H1 (cell line): ENCODE data around the gene PALM. TPM values are rescaled to one million over a fixed set of nuclear protein-coding genes. Genes with fewer than 3 reads are reported as not detected.

Experiments
- CEBPB ChIP-seq: IDR thresholded peaks from 2 replicates; pipeline ENCODE4 v1.6.1; 2012; ENCODE audit warnings: low read depth, low read length
- CTCF ChIP-seq, 3 experiments: IDR thresholded peaks; 1 replicate in 2 of 3; 2 replicates in 1 of 3; pipeline versions ENCODE4 v1.5.1 to v1.6.1; 2011; ENCODE audit warnings: low read length in 3 of 3, mild to moderate bottlenecking in 3 of 3, inconsistent platforms in 2 of 3, low read depth in 1 of 3, moderate library complexity in 1 of 3; ENCODE audit not compliant: insufficient read depth in 1 of 3; ENCODE audit errors: control extremely low read depth in 1 of 3
- JUN ChIP-seq: IDR thresholded peaks from 2 replicates; pipeline ENCODE4 v1.6.1; 2011; ENCODE audit warnings: low read depth, mild to moderate bottlenecking, improper control_type of control experiment, low read length
- NRF1 ChIP-seq: IDR thresholded peaks from 2 replicates; pipeline ENCODE4 v1.6.1; 2011; ENCODE audit warnings: mild to moderate bottlenecking, low read depth, low read length, improper control_type of control experiment
- POLR2AphosphoS5 ChIP-seq: IDR thresholded peaks from 2 replicates; pipeline ENCODE4 v1.6.1; 2011; ENCODE audit warnings: low read depth, low read length
- POU5F1 ChIP-seq: IDR thresholded peaks from 2 replicates; pipeline ENCODE4 v1.6.1; 2011; ENCODE audit warnings: low read depth, mild to moderate bottlenecking, low read length, moderate library complexity
- TAF1 ChIP-seq: IDR thresholded peaks from 2 replicates; pipeline ENCODE4 v1.6.1; 2011; ENCODE audit warnings: mild to moderate bottlenecking, low read depth, low read length
- polyA plus RNA-seq, 7 experiments: library from polyadenylated mRNA; depleted of rRNA in 3 of 7; stranded (reverse) in 5 of 7; unstranded in 2 of 7; fragments of >200 nt in 5 of 7; fragments of 200-250 nt in 2 of 7; gene quantifications; 1 replicate in 5 of 7; 2 replicates in 1 of 7; 4 replicates in 1 of 7; pipeline versions ENCODE4 v1.2.1 to v1.2.3, GENCODE V29; 2011 to 2013; ENCODE audit warnings: missing spikeins in 2 of 7, mixed read lengths in 2 of 7
- total RNA-seq: library from RNA; stranded (reverse); fragmentation: NEBNext Ultra II Directional; extraction: Animal tissue kit (Norgen Biotek cat#: 25700); gene quantifications from 2 replicates; pipeline ENCODE4 v1.2.1, GENCODE V29; 2021

Gene PALM
- total and polyA plus RNA-seq, 2 of the 8 experiments (the other 6 are each of a cell fraction or from before 2014, with no cell fraction given): 5.7 to 16.5 TPM

DNA sequence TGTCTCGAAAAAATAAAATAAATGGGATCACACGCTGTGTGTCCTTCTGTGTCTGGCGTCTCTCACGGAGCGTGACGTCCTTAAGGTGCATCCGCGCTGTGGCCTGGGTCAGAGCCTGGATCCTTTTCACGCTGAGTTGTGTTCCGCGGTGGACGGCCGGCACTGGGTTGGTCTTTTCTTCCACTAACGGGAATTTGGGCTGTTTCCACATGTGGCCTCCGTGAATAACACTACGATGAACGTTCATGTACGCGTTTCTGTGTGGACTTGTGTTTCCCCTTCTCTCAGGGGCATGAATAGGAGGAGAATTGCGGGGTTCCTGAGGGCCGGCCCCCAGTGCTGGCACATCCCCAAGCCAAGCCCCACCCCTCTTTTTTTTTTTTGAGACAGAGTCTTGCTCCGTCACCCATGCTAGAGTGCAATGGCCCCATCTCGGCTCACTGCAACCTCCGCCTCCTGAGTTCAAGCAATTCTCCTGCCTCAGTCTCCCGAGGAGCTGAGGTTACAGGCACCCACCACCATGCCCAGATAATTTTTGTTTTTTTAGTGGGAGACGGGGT, 82.4 kb downstream of the PALM start (continued):
- TF ChIP-seq NRF1: no peak
- TF ChIP-seq POU5F1: no peak
- no peak for TF ChIP-seq POLR2AphosphoS5
- no peak for TF ChIP-seq TAF1
- no peak for TF ChIP-seq JUN
- no peak for TF ChIP-seq CEBPB
- no peak for TF ChIP-seq CTCF (IDR thresholded peaks at IDR 0.05; ENCODE audit: control extremely low read depth in 1 of 3, insufficient read depth in 1 of 3, low read depth in 1 of 3, low read length in 3 of 3)
